B cell (primary cell): ENCODE data around the gene MAGEB17. TPM values are rescaled to one million over a fixed set of nuclear protein-coding genes. Genes with fewer than 3 reads are reported as not detected.

Experiments used
- ATAC-seq: fragments of 200-7000 bp; cut with Tn5 transposase; one replicate; pipeline ENCODE4 v1.10.0; 2021; ENCODE audit warnings: low read depth, mild to moderate bottlenecking, moderate number of reproducible peaks, moderate library complexity
- CTCF ChIA-PET: fragments of 350-600 bp; sonication (Branson Sonifier 250); formaldehyde crosslinking; loops from one replicate; lab custom pipeline; 2021; ENCODE audit warnings: antibody characterized with exemption, inconsistent platforms; lab: Charles Lee
- POLR2A ChIA-PET: fragments of 350-600 bp; sonication (Branson Sonifier 250); formaldehyde crosslinking; loops from one replicate; lab custom pipeline; 2021; ENCODE audit warnings: antibody characterized with exemption; lab: Charles Lee
- DNase-seq: peaks from one replicate; pipeline ENCODE4 v3.0.0; 2013
- H2AFZ ChIP-seq: 2 replicates; pipeline ENCODE4 v1.6.1; 2012; ENCODE audit warnings: mild to moderate bottlenecking, low read depth, low read length; ENCODE audit not compliant: insufficient read depth, poor library complexity, severe bottlenecking
- H3K27ac ChIP-seq, 2 donors: 1 replicate in 1 of 2; 2 replicates in 1 of 2; pipeline ENCODE4 v1.5.1; 2012 to 2013; ENCODE audit warnings: low read length in 2 of 2, mild to moderate bottlenecking in 2 of 2, moderate library complexity in 1 of 2
- H3K27me3 ChIP-seq, 4 experiments: fragments of 200-600 bp in 1 of 4; sonication (generic) in 1 of 4; replicated peaks in 1 of 4; 1 replicate in 2 of 4; 2 replicates in 2 of 4; pipeline versions ENCODE4 v1.6.1 to v1.7.0; 2013 to 2016; ENCODE audit warnings: low read length in 3 of 4, mild to moderate bottlenecking in 2 of 4, mixed read lengths in 1 of 4, moderate library complexity in 1 of 4; ENCODE audit not compliant: insufficient read depth in 4 of 4, control insufficient read depth in 3 of 4; ENCODE audit errors: control extremely low read depth in 1 of 4
- H3K36me3 ChIP-seq, 2 experiments: replicated peaks in 1 of 2; 1 replicate in 1 of 2; 2 replicates in 1 of 2; pipeline versions ENCODE4 v1.6.1 to v1.7.1; 2013; ENCODE audit warnings: low read length in 1 of 2; ENCODE audit not compliant: insufficient read depth in 2 of 2, control insufficient read depth in 1 of 2; ENCODE audit errors: control extremely low read depth in 1 of 2, extremely low read depth in 1 of 2
- H3K4me1 ChIP-seq, 2 donors: fragments of 200-600 bp in 1 of 2; sonication (generic) in 1 of 2; 1 replicate in 1 of 2; 2 replicates in 1 of 2; pipeline versions ENCODE4 v1.5.1 to v1.6.1; 2013 to 2017; ENCODE audit warnings: low read length in 2 of 2; ENCODE audit not compliant: control insufficient read depth in 2 of 2, insufficient read depth in 2 of 2
- H3K4me2 ChIP-seq: replicated peaks from 2 replicates; pipeline ENCODE3; 2012; ENCODE audit warnings: mild to moderate bottlenecking, low read depth, low read length; ENCODE audit not compliant: poor library complexity, severe bottlenecking
- H3K4me3 ChIP-seq, 5 experiments: fragments of 200-600 bp in 1 of 5; sonication (generic) in 1 of 5; 1 replicate in 3 of 5; 2 replicates in 2 of 5; pipeline versions ENCODE4 v1.5.1 to v1.7.0; 2011 to 2016; ENCODE audit warnings: low read length in 4 of 5, mild to moderate bottlenecking in 4 of 5, low read depth in 2 of 5, control low read depth in 1 of 5, moderate library complexity in 1 of 5; ENCODE audit not compliant: insufficient read depth in 1 of 5; ENCODE audit errors: control extremely low read depth in 1 of 5, extremely low read depth in 1 of 5
- H3K79me2 ChIP-seq: fragments of 200-600 bp; sonication (generic); one replicate; pipeline ENCODE4 v1.6.0; 2016; ENCODE audit warnings: low read length; ENCODE audit not compliant: control insufficient read depth, insufficient read depth
- H3K9ac ChIP-seq: fragments of 200-600 bp; sonication (generic); 2 replicates; pipeline ENCODE4 v1.6.1; 2017; ENCODE audit warnings: mild to moderate bottlenecking, low read length, moderate library complexity
- H3K9me3 ChIP-seq, 3 donors: one replicate each; pipeline versions ENCODE4 v1.6.1 to v1.7.1; 2013; ENCODE audit warnings: low read length in 2 of 3; ENCODE audit not compliant: control insufficient read depth in 2 of 3, insufficient read depth in 1 of 3; ENCODE audit errors: control extremely low read depth in 1 of 3
- H4K20me1 ChIP-seq: 2 replicates; pipeline ENCODE4 v1.6.0; 2012; ENCODE audit warnings: mild to moderate bottlenecking, low read length; ENCODE audit not compliant: insufficient read depth, control insufficient read depth, poor library complexity, severe bottlenecking
- H3K27ac Mint-ChIP-seq: one replicate; pipeline ENCODE4 v1.8.0; 2021; ENCODE audit warnings: mixed read lengths
- H3K27me3 Mint-ChIP-seq: one replicate; pipeline ENCODE4 v1.8.0; 2021; ENCODE audit warnings: mixed read lengths
- H3K4me1 Mint-ChIP-seq: one replicate; pipeline ENCODE4 v1.8.0; 2021; ENCODE audit warnings: mixed read lengths
- H3K4me3 Mint-ChIP-seq: one replicate; pipeline ENCODE4 v1.8.0; 2021; ENCODE audit warnings: mixed read lengths
- H3K9me3 Mint-ChIP-seq: one replicate; pipeline ENCODE4 v1.8.0; 2022; ENCODE audit warnings: mixed read lengths; ENCODE audit not compliant: insufficient read depth
- CTCF ChIP-seq: fragments of 200-600 bp; IDR thresholded peaks from one replicate; pipeline ENCODE4 v1.8.0; 2022; ENCODE audit warnings: antibody characterized with exemption, mild to moderate bottlenecking
- EZH2 ChIP-seq: IDR thresholded peaks from 2 replicates; pipeline ENCODE4 v1.6.1; 2012; ENCODE audit warnings: borderline replicate concordance, low read depth, mild to moderate bottlenecking, moderate library complexity, low read length; ENCODE audit not compliant: insufficient read depth, poor library complexity, severe bottlenecking
- WGBS: methylation state at CpG from one replicate; pipeline ENCODE4 v1.1.5; 2013; ENCODE audit warnings: missing lambda C conversion rate; ENCODE audit not compliant: insufficient coverage; 5-methylcytosine and 5-hydroxymethylcytosine counted together
- intact Hi-C: fragments of 100-400 bp; cut with micrococcal nuclease; formaldehyde crosslinking; loops from one replicate; pipeline ENCODE4 v1.10.0; 2022
- polyA plus RNA-seq: library from polyadenylated mRNA; depleted of rRNA; stranded (reverse); fragments of >200 nt; gene quantifications from 2 replicates; pipeline ENCODE4 v1.2.3, GENCODE V29; 2012
- total RNA-seq, 2 donors: library from RNA; stranded (reverse); fragments of 120-200 nt in 1 of 2; gene quantifications; 1 replicate in 1 of 2; 2 replicates in 1 of 2; pipeline versions ENCODE4 v1.2.3 to v1.2.4, GENCODE V29; 2013 to 2022

Gene MAGEB17
- total and polyA plus RNA-seq, 2 donors (not counting 1 experiment from before 2014, with no cell fraction given): 0.16 TPM; not detected in 1

DNA sequence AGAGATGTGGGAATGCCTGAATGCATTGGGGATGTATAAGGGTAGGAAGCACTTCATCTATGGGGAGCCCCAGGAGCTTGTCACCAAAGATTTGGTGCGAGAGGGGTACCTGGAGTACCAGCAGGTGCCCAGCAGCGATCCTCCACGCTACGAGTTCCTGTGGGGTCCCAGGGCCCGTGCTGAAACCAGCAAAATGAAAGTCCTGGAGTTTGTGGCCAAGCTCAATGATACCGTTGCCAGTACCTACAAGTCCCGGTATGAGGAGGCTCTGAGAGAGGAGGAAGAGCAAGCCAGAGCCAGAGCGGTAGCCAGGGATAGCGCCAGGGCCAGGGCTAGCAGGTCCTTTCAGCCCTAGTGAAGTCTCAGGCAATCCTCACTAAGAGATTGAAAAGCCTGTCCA lies 3.8 kb downstream of the MAGEB17 start:
- H3K27ac ChIP-seq: no peak overlapping the region
- H3K4me3 Mint-ChIP-seq: no peak overlapping the region
- H3K4me2 ChIP-seq: no peak overlapping the region
- H3K4me3 ChIP-seq: no peak overlapping the region
- WGBS: 89% methylated on average over 6 of the region's 9 CpGs
- CTCF ChIA-PET: no interaction called here
- no peaks in the 10 kb centered on the region for H3K9me3 Mint-ChIP-seq
- intact Hi-C loops: no loop called here
- H3K4me1 ChIP-seq: no peaks in the 10 kb centered on the region
- ATAC-seq: no peak
- H3K27me3 ChIP-seq: no peaks in the 10 kb centered on the region
- POLR2A ChIA-PET: no interaction called here
- DNase-seq: no peak
- H3K27ac Mint-ChIP-seq: no peak overlapping the region
- H4K20me1 ChIP-seq: no peaks in the 10 kb centered on the region
- H3K79me2 ChIP-seq: no peaks in the 10 kb centered on the region
- no peaks in the 10 kb centered on the region for H3K9me3 ChIP-seq
- no peaks in the 10 kb centered on the region for H3K36me3 ChIP-seq
- H3K27me3 Mint-ChIP-seq: no peaks in the 10 kb centered on the region
- no peaks in the 10 kb centered on the region for H3K4me1 Mint-ChIP-seq
- H3K9ac ChIP-seq: no peak overlapping the region
- TF ChIP-seq CTCF: no peak
- TF ChIP-seq EZH2: no peak
- H2AFZ ChIP-seq: no peak overlapping the region

DNA sequence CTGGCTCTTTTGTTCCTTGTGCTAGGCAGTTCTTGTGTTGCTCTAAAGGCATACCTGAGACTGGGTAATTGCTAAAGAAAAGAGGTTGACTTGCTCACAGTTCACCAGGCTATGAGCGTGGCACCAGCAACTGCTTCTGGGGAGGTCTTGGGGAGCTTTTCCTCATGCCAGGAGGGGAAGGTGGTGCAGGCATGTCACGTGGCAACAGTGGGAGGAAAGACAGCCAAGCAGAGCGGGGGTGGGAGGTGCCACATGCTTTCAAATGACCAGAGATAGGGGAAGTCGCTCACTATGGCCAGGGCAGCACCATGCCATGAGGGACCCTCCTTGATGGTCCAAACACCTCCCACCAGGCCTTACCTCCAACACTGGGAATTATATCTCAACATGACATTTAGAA lies 4.7 kb downstream of the MAGEB17 start:
- Histone ChIP-seq H3K4me1 (no peaks in the 10 kb centered on the region), H3K4me2 (no peak overlapping the region), H3K36me3 (no peaks in the 10 kb centered on the region), H2AFZ (no peak overlapping the region), H3K27ac (no peak overlapping the region), H3K27me3 (no peaks in the 10 kb centered on the region), H3K9ac (no peak overlapping the region), H4K20me1 (no peaks in the 10 kb centered on the region), H3K79me2 (no peaks in the 10 kb centered on the region), H3K9me3 (no peaks in the 10 kb centered on the region), H3K4me3 (no peak overlapping the region)
- H3K4me1 Mint-ChIP-seq: no peaks in the 10 kb centered on the region
- no peak overlapping the region for H3K4me3 Mint-ChIP-seq
- no peak for DNase-seq
- POLR2A ChIA-PET: no interaction called here
- no peak for TF ChIP-seq EZH2
- no peaks in the 10 kb centered on the region for H3K27me3 Mint-ChIP-seq
- CTCF ChIA-PET: no interaction called here
- intact Hi-C loops: no loop called here
- no CpG with 5 or more reads among the region's 4 CpGs for WGBS
- H3K27ac Mint-ChIP-seq: no peak overlapping the region
- H3K9me3 Mint-ChIP-seq: no peaks in the 10 kb centered on the region
- ATAC-seq: no peak
